Natural killer cell (primary cell): ENCODE results near the gene IER3IP1. TPM values are rescaled to one million over a fixed set of nuclear protein-coding genes. Genes with fewer than 3 reads are reported as not detected.

Source experiments
- ATAC-seq, 3 donors: fragments of 150-1000 bp in 2 of 3; fragments of 200-7000 bp in 1 of 3; cut with Tn5 transposase; 1 replicate in 1 of 3; 2 replicates in 2 of 3; pipeline ENCODE4 v1.10.0; 2021; ENCODE audit warnings: mild to moderate bottlenecking in 2 of 3, moderate library complexity in 2 of 3
- DNase-seq, 2 donors: peaks; one replicate each; pipeline versions ENCODE4 v3.0.0 to v3.0.0-alpha.2; 2013 to 2021; ENCODE audit warnings: mixed read lengths in 1 of 2
- H3K27ac ChIP-seq: one replicate; pipeline ENCODE4 v1.5.1; 2013; ENCODE audit warnings: mild to moderate bottlenecking, low read length
- H3K27me3 ChIP-seq: one replicate; pipeline ENCODE4 v1.6.1; 2013; ENCODE audit warnings: low read length; ENCODE audit not compliant: control insufficient read depth, insufficient read depth
- H3K36me3 ChIP-seq: one replicate; pipeline ENCODE4 v1.6.1; 2013; ENCODE audit warnings: low read length; ENCODE audit not compliant: control insufficient read depth, insufficient read depth
- H3K4me1 ChIP-seq: one replicate; pipeline ENCODE4 v1.6.1; 2013; ENCODE audit warnings: low read length; ENCODE audit not compliant: control insufficient read depth, insufficient read depth
- H3K4me3 ChIP-seq: one replicate; pipeline ENCODE4 v1.5.1; 2013; ENCODE audit warnings: low read length
- H3K9me3 ChIP-seq: one replicate; pipeline ENCODE4 v1.6.1; 2013; ENCODE audit warnings: low read length; ENCODE audit not compliant: control insufficient read depth, insufficient read depth
- H3K27ac Mint-ChIP-seq, 2 donors: one replicate each; pipeline ENCODE4 v1.8.0; 2022; ENCODE audit warnings: mild to moderate bottlenecking in 2 of 2, mixed read lengths in 2 of 2, moderate library complexity in 1 of 2
- H3K27me3 Mint-ChIP-seq, 2 donors: one replicate each; pipeline ENCODE4 v1.8.0; 2022; ENCODE audit warnings: low read depth in 2 of 2, mixed read lengths in 2 of 2
- H3K36me3 Mint-ChIP-seq: one replicate; pipeline ENCODE4 v1.8.0; 2022; ENCODE audit warnings: mixed read lengths
- H3K4me1 Mint-ChIP-seq, 2 donors: one replicate each; pipeline ENCODE4 v1.8.0; 2022; ENCODE audit warnings: mixed read lengths in 2 of 2
- H3K4me3 Mint-ChIP-seq: one replicate; pipeline ENCODE4 v1.8.0; 2022; ENCODE audit warnings: mild to moderate bottlenecking, moderate library complexity, mixed read lengths
- H3K9me3 Mint-ChIP-seq, 2 donors: one replicate each; pipeline ENCODE4 v1.8.0; 2022; ENCODE audit warnings: mixed read lengths in 2 of 2
- WGBS: methylation state at CpG from one replicate; pipeline ENCODE4 v1.1.7; 2013; ENCODE audit warnings: missing lambda C conversion rate; ENCODE audit not compliant: insufficient coverage; 5-methylcytosine and 5-hydroxymethylcytosine counted together
- intact Hi-C: fragments of 100-400 bp; cut with micrococcal nuclease; formaldehyde crosslinking; loops from one replicate; pipeline ENCODE4 v1.14.2; 2022
- total RNA-seq, 4 donors: library from RNA; stranded (reverse); fragments of 120-200 nt in 1 of 4; gene quantifications; one replicate each; pipeline versions ENCODE4 v1.2.3 to v1.2.4, GENCODE V29; 2013 to 2022
- TF ChIP-seq, protein P1 (sequence below): fragments of 200-600 bp; IDR thresholded peaks from one replicate; pipeline ENCODE4 v1.8.0; 2022; ENCODE audit warnings: antibody characterized with exemption

IER3IP1 gene
- total RNA-seq, 3 donors from 2014 or later (not counting 1 experiment from before 2014, with no cell fraction given): 6.1 to 8.7 (median 8.4) TPM

DNA sequence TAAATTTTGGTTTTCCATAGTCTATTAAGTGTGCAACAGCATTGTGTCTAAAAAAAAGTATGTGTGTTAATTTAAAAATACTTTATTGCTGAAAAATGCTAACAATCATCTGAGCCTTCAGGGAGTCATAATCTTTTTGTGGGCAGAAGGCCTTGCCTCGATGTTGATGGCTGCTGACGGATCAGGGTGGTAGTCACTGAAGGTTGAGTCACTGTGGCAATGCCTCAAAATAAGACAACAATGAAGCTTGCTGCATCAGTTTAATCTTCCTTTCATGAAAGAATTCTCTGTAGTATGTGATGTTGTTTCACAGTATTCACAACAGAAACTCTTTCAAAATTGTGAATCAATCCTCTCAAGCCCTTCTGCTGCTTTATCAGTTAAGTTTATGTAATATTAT is 57.2 kb downstream of the IER3IP1 start:
- no peaks in the 10 kb centered on the region for H3K27me3 Mint-ChIP-seq
- Histone ChIP-seq H3K36me3 (peaks cover 8% of the 10 kb centered on the region), H3K4me3 (no peak overlapping the region), H3K9me3 (no peaks in the 10 kb centered on the region), H3K4me1 (no peaks in the 10 kb centered on the region), H3K27me3 (no peaks in the 10 kb centered on the region), H3K27ac (no peak overlapping the region)
- TF ChIP-seq, protein P1, sequence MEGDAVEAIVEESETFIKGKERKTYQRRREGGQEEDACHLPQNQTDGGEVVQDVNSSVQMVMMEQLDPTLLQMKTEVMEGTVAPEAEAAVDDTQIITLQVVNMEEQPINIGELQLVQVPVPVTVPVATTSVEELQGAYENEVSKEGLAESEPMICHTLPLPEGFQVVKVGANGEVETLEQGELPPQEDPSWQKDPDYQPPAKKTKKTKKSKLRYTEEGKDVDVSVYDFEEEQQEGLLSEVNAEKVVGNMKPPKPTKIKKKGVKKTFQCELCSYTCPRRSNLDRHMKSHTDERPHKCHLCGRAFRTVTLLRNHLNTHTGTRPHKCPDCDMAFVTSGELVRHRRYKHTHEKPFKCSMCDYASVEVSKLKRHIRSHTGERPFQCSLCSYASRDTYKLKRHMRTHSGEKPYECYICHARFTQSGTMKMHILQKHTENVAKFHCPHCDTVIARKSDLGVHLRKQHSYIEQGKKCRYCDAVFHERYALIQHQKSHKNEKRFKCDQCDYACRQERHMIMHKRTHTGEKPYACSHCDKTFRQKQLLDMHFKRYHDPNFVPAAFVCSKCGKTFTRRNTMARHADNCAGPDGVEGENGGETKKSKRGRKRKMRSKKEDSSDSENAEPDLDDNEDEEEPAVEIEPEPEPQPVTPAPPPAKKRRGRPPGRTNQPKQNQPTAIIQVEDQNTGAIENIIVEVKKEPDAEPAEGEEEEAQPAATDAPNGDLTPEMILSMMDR: no peak
- no peak for ATAC-seq
- peaks cover 12% of the 10 kb centered on the region for H3K36me3 Mint-ChIP-seq
- H3K4me3 Mint-ChIP-seq: no peak overlapping the region
- intact Hi-C loops: no loop called here
- H3K4me1 Mint-ChIP-seq: no peaks in the 10 kb centered on the region
- H3K27ac Mint-ChIP-seq: no peak overlapping the region
- no peaks in the 10 kb centered on the region for H3K9me3 Mint-ChIP-seq
- WGBS: 100% methylated on average over 2 of the region's 2 CpGs
- no peak for DNase-seq

DNA sequence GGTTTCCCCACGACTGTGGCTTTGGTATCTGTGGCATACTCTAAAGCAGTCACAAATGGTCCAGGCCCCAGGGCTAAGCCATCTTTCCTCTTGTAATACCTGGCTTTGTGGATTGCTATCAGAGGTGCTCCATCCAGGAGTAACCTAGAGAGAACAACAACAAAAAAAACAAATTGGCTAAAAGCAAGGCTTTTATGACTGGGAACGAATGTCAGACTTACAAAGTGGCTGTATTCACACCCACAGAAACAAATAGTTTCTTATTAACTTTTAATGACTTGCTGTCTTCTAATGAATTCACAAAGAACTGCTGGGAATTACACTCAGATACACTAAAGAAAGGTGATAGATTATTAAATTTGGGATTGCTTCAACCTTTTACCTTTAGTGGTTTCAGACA is 61.0 kb downstream of the IER3IP1 start:
- Histone ChIP-seq H3K27me3 (no peaks in the 10 kb centered on the region), H3K4me3 (no peak overlapping the region), H3K36me3 (peaks cover 34% of the 10 kb centered on the region), H3K9me3 (no peaks in the 10 kb centered on the region), H3K27ac (no peak overlapping the region), H3K4me1 (no peaks in the 10 kb centered on the region)
- ATAC-seq: no peak
- no peak overlapping the region for H3K4me3 Mint-ChIP-seq
- peaks cover 24% of the 10 kb centered on the region for H3K36me3 Mint-ChIP-seq
- no peaks in the 10 kb centered on the region for H3K9me3 Mint-ChIP-seq
- no peak for DNase-seq
- no peak overlapping the region for H3K27ac Mint-ChIP-seq
- intact Hi-C loops: no loop called here
- H3K4me1 Mint-ChIP-seq: no peaks in the 10 kb centered on the region
- no peaks in the 10 kb centered on the region for H3K27me3 Mint-ChIP-seq
- TF ChIP-seq, protein P1: no peak
- WGBS: 98% methylated on average over 2 of the region's 2 CpGs

DNA sequence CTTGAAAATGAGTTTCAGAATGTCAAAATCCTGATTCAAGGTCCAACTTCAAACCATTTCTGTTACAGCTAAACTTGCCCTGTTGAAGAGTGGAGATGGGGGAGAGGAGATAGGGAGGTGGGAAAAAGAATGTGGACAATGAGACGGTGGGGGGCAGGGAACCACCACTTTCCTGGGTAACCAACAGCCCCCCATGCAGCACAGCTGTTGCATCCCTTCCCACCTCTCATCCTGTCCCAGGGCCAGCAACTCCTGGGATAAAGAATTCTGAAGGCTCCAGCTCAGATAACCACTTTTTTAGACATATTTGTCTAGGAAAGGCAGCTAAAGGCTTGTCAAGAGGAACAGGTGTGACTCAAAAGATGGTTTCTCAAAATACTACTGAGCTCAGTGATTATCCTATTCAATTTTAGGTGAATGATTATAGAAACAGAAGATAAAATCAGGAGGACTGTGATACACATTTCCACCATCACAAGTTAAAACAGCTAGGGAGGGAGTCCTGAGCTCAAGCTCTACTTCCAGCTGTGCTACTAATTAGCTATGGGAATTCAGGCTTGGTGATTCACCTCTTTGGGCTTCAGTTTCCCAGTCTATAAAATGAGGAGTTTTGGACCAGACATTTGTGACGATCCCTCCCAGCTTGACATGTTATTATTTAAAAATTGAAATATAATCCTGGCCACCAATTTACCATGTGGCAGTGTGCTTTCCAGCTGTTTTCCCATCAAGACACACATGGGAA is 62.2 kb downstream of the IER3IP1 start:
- H3K9me3 Mint-ChIP-seq: no peaks in the 10 kb centered on the region

More for the DNA sequence above, 62.2 kb downstream of the IER3IP1 start:
- TF ChIP-seq, protein P1: no peak
- Mint-ChIP-seq H3K4me1 (no peaks in the 10 kb centered on the region), H3K27ac (no peak overlapping the region), H3K27me3 (no peaks in the 10 kb centered on the region), H3K36me3 (peaks cover 28% of the 10 kb centered on the region), H3K4me3 (no peak overlapping the region)
- no peak for DNase-seq
- 100% methylated on average over 2 of the region's 2 CpGs for WGBS
- no peak overlapping the region for H3K4me3 ChIP-seq
- peaks cover 36% of the 10 kb centered on the region for H3K36me3 ChIP-seq
- no peak for ATAC-seq
- no peaks in the 10 kb centered on the region for H3K9me3 ChIP-seq
- H3K4me1 ChIP-seq: no peaks in the 10 kb centered on the region
- no peaks in the 10 kb centered on the region for H3K27me3 ChIP-seq
- H3K27ac ChIP-seq: no peak overlapping the region
- intact Hi-C loops: no loop called here
